Right forelimb (tissue), 1 donor: Measurements from ENCODE around the gene VPS33B.
A peak's percentile ranks its signal among the peaks of the same experiment; 100 is the strongest.
"Not testable (repeated sequence)": the region's sequence is repeated elsewhere in the genome, so short reads cannot be mapped to it uniquely, and the experiment has no call there.

Source experiments
- DNase-seq: peaks from one replicate; pipeline ENCODE4 v3.0.0-alpha.2; 2018

The VPS33B gene

GRCh38 chr15:91022075-91022831 is at the start of gene VPS33B:
VPS33B (minus strand) TSS chr15:91022594; CDS start chr15:91022249, 345 bp downstream.
- DNase-seq = peak; percentile 89

- DNase-seq = no peak
Measured at GRCh38 chr15:91072161-91072560, 49.8 kb upstream of the VPS33B start.

GRCh38 chr15:91070872-91071271 is 48.5 kb upstream of the VPS33B start:
- DNase-seq = no peak

DNA sequence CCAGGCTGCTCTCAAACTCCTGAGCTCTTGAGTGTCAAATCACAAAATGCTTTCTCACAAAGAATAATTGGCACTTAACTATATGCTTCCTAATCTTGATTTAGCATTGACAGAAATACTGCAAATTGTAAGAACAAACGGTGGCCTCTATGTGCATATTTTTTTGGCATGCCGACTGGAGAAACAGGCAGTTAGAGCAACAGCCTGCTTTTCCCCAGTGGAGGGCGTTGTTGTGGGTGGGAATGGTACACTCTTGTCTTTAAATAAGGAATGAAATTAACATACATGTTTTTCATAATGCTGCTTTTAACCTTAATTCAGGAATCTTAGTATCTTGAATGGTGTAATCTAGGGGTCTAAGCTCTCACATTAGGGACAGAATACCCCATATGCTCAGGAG is 46.6 kb upstream of the VPS33B start:
- no peak for DNase-seq

- DNase-seq = no peak
Measured at GRCh38 chr15:91068436-91068835, 46.0 kb upstream of the VPS33B start.

DNA sequence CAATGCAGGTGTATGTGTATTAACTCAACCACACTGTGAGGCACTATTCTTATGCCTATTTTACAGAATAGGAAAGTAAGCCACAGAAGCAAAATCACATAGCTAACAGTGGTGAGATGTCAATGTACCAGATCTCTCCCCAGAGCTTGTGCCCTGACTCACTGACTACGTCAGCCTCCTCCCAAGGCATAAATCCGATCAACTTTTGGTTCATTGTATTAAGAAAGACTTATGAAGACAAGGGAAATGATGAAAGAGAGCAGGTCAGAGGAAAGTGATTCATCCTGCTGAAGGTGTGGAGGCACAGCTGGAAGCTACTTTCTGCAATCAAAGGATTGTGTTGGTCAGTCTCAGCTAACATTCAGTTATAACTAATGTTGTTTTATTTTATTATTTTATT is 44.6 kb upstream of the VPS33B start:
- DNase-seq = no peak

GRCh38 chr15:91065505-91065904 is 43.1 kb upstream of the VPS33B start:
- DNase-seq = no peak

DNA sequence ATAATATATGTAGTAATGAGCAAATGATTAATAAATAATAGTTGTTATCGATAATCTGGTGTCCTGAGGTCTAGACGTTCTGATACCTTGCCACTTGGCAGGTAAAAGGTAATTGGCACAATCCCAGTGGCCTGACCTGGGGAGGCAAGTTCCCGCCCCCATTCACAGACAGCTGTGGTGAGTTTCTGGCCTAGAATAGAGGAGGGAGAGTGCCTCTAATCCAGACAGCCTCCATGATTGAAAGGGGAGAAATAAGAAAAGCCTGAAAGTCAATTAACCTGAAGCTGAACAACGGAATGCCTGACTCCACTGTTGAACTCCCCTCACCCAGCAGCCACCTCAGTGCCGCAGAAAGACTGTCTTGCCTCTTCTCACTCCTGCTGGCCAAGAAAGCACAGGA is 39.6 kb upstream of the VPS33B start:
- DNase-seq = no peak

DNA sequence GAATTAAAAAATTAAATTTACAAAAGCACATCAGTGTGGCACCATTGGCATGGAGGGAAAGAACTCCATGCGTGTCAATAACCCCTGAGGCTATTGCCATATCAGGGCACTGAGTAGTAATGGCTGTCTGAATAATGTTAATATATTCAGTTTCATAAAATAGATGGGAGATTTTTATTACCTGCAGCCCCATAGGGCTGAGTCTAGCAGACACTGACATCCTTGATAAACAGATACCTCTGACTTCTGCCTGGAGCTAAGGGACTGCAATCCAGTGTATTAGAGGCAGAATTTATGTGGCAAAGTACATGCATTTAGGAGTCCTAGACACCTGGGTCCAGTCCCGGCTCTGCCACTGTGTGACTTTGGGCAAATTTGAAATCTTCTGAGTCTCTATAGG is 38.8 kb upstream of the VPS33B start:
- no peak for DNase-seq

DNA sequence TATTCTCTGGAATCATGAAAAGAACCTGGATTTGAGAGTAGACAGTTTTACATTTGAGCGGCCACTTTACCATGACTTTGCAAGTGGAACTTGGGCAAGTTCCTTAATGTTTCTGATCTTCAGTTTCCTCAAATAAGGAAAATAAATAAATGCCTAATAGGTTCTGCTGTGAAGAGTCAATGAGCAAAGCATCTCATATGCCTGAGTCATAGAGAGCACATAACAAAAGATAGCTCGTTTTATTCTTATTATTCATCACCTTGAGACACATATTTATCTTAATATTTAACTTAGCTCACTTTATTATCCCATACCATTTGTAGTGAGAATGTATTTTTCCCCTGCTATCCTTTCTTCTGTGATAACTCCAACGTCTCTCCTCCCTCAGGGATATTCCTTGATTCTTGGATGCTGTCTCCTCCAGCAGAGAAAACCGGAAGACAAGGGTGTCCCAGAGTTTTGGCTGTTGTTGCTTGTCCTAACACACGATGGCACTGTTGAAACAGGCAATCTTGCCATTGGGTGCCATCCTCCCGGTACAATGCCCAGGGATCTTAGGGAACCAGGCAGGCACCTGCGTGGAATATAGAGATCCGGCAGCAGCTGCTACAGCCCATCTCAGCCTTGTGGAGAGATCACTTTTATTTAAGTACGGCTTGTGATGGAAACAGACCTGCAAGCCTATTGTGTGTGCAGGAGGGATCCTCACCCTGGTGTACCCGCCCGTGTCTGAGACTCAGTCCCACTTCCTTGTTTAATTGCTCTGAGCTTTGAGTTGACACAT is 33.3 kb upstream of the VPS33B start:
- no peak for DNase-seq

- no peak for DNase-seq
Measured at GRCh38 chr15:91054816-91055215, 32.4 kb upstream of the VPS33B start.

- no peak for DNase-seq
Measured at GRCh38 chr15:91051248-91051647, 28.9 kb upstream of the VPS33B start.

- DNase-seq = no peak
Measured at GRCh38 chr15:91050128-91050455, 27.7 kb upstream of the VPS33B start.

DNA sequence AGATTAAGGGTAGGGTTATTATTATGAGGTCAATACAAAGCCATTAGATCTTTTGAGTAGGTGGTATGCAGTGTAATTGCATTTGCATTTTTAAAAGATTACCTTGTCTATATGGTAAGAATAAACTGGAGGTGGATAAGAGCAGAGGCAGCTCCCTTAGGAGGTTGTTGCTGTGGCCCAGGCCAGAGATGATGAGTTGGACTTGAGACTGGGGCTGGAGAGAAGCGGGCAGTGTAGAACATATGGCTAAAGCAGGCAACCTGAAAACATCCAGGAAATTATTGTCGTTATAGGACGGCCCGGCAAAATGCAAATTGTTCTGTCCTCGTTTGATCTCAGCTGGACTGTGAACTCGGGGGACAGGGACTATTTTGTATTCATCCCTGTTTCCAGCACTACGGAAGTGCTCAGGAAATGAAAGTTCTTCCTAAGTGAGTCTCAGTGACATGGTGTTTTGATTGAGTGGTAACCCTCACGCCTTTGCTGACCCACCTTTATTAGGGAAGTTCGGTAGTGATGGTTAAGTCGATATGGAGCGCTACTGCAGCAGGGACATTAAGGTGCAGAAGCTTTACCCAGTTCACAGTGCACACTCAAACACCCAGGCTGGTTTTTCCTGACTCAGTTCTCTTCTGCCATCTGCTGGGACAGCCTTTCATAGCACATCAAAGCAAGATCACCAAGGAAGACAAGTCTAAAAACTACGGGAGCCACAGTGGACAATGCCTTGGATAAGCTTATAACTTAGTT is 27.2 kb upstream of the VPS33B start:
- DNase-seq = peak; percentile 74

- no peak for DNase-seq
Measured at GRCh38 chr15:91047545-91048199, 25.3 kb upstream of the VPS33B start.

DNA sequence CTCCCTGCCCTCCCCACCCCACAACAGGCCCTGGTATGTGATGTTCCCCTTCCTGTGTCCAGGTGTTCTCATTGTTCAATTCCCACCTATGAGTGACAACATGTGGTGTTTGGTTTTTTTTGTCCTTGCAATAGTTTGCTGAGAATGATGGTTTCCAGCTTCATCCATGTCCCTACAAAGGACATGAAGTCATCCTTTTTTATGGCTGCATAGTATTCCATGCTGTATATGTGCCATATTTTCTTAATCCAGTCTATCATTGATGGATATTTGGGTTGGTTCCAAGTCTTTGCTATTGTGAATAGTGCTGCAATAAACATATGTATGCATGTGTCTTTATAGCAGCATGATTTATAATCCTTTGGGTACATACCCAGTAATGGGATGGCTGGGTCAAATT is 23.7 kb upstream of the VPS33B start:
- not testable (repeated sequence) for DNase-seq

DNA sequence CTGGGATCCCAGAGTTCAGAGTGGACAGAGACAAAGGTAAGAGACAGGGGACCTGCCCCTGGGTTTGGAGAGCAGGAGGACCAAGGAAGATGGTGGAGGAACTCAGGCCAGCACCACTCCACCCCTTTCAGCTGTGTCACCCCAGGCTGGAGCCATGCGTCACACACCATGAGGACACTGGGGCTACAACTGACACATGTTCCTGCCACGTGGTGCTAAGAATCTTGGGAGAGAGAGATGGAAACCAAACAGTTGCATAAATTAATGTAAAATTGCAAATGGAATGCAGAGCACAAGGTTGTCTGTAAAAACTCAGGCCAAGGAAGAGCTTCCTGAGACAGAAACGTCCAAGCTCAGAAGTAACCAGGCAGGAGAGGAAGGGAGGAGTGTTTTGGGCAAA is 22.7 kb upstream of the VPS33B start:
- DNase-seq = no peak

DNA sequence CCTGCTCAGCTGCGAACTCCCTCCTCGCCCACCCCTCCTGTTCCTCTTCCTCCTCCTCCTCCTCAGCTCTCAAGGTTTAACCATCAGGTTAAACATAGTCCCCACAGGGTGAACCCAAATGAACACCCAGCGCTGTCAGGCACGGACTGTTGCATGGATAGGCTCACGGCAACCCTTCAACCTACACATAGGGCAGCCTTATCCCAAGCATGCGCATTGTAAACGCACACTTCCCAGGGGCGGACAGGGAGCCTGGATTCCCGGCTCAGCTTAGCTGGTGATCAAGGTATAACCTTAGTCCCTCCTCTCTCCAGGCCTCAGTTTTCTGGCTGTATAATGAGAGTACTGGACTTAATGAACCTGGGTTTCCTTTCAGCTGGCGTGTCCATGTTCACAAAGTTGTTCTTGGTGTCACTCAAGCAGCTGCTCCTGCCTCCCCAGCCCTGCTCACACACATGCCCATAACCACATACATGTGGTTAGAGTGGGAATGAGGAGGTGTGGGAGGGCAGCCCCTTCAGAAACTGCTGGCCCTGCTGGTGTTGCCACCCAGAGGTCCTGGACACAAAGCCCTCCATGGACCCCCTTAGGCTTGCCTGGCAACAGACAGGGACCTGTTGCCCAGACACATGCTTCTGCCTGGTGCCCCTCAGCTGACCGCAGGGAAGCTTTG is 20.9 kb upstream of the VPS33B start:
- DNase-seq = no peak

GRCh38 chr15:91040856-91041255 is 18.5 kb upstream of the VPS33B start:
- no peak for DNase-seq

DNA sequence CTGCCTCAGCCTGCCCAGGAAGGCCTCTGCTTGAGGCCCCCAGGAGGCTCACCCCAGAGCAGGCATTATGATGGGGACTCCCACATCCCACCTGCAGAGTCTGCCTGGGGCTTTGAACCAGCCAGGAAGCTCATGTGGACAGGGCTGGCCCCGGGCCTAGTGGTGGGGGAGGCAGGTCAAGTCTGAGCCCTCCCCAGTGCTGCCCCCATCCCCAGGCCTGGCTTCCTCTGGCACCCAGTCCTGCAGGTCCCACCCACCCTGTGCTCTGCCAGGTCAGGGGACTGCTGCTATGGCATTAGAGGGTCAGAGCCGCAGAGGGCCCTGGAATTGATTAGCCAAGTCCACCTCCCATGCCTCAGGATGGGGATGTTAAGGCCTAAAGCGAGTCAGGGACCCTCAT is 17.6 kb upstream of the VPS33B start:
- DNase-seq = no peak

GRCh38 chr15:91032919-91033803 is 10.8 kb upstream of the VPS33B start:
- DNase-seq = no peak

DNA sequence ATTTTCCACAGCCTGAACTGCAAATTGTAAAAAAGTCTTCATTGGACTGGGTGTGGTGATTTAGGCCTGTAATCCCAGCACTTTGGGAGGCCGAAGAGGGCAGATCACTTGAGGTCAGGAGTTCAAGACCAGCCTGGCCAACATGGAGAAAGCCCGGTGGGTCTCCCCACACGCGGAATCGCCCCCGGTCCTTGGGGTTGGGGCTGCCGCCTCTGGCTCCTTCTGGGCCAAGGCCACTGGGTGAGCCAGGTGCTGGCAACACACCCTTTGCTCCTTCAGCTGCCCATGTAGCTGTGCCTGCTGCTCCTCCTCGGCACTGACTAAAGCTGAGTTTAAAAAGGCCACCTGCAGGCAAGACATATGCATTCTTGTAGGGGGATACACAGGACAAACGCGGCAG is 9.4 kb upstream of the VPS33B start:
- no peak for DNase-seq
